GM23338 (cell line): ENCODE results near the gene GPR146.

Experiments
- CTCF ChIP-seq, 2 experiments: fragments of 200-600 bp in 1 of 2; sonication (generic) in 1 of 2; conservative IDR thresholded peaks; 2 replicates each; pipeline versions ENCODE4 v1.5.1 to v1.6.1; 2016 to 2017; ENCODE audit warnings: antibody characterized with exemption in 2 of 2, low read depth in 2 of 2, mild to moderate bottlenecking in 2 of 2, moderate library complexity in 1 of 2
- EZH2 ChIP-seq: fragments of 200-600 bp; sonication (generic); IDR thresholded peaks from one replicate; pipeline ENCODE4 v1.8.0; 2017; ENCODE audit warnings: antibody characterized with exemption, mild to moderate bottlenecking, low read depth; ENCODE audit not compliant: unreplicated experiment

DNA sequence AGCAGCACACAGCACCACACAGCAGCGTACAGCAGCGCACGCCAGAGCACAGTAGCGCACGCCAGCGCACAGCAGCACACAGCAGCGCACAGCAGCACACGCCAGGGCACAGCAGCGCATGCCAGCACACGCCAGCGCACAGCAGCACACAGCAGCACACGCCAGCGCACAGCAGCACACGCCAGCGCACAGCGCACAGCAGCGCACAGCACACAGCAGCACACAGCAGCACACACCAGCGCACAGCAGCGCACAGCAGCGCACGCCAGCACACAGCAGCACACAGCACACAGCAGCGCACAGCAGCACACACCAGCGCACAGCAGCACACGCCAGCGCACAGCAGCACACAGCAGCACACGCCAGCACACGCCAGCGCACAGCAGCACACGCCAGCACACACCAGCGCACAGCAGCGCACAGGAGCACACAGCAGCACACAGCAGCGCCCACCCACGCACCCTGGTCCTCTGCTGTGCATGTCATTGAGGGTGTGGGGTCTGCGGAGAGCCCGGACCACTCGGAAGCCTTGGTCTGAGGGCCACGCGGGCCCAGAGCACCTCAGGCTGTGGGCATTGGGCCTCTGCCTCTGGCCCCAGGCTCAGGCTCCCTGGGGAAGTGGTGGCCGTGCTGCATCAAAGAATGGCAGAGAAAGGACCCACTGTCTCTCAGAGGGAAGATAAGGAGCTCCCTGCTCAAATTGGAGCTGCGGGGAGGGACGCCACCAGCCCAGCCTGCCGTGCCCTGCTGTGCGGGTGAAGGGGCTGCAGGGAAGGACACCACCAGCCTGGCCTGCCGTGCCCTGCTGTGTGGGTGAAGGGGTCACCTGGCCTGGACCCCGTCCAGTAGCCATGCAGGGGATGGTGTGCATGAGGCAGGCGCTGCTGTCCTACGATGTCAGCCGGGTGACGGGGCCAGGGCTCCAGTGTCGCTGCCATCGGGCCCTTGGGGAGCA lies 27.5 kb upstream of the GPR146 start:
- TF ChIP-seq CTCF (conservative IDR thresholded peaks at IDR 0.05; ENCODE audit: low read depth in 2 of 2), result no peak
- TF ChIP-seq EZH2, result no peak
